ENCODE results near the gene SAAL1.
"Not testable (repeated sequence)": the region's sequence is repeated elsewhere in the genome, so short reads cannot be mapped to it uniquely, and the experiment has no call there.

Gene SAAL1

DNA sequence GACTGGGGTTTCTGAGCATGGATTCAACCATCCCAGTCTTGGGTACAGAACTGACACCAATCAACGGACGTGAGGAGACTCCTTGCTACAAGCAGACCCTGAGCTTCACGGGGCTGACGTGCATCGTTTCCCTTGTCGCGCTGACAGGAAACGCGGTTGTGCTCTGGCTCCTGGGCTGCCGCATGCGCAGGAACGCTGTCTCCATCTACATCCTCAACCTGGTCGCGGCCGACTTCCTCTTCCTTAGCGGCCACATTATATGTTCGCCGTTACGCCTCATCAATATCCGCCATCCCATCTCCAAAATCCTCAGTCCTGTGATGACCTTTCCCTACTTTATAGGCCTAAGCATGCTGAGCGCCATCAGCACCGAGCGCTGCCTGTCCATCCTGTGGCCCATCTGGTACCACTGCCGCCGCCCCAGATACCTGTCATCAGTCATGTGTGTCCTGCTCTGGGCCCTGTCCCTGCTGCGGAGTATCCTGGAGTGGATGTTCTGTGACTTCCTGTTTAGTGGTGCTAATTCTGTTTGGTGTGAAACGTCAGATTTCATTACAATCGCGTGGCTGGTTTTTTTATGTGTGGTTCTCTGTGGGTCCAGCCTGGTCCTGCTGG, 31.4 kb upstream of the SAAL1 start:
- H3K4me3 ChIP-seq (ENCODE audit: control insufficient read depth, low read depth, low read length), result no peak overlapping the region
- no peak for DNase-seq (ENCODE audit: low read depth)
- TF ChIP-seq, protein P1, sequence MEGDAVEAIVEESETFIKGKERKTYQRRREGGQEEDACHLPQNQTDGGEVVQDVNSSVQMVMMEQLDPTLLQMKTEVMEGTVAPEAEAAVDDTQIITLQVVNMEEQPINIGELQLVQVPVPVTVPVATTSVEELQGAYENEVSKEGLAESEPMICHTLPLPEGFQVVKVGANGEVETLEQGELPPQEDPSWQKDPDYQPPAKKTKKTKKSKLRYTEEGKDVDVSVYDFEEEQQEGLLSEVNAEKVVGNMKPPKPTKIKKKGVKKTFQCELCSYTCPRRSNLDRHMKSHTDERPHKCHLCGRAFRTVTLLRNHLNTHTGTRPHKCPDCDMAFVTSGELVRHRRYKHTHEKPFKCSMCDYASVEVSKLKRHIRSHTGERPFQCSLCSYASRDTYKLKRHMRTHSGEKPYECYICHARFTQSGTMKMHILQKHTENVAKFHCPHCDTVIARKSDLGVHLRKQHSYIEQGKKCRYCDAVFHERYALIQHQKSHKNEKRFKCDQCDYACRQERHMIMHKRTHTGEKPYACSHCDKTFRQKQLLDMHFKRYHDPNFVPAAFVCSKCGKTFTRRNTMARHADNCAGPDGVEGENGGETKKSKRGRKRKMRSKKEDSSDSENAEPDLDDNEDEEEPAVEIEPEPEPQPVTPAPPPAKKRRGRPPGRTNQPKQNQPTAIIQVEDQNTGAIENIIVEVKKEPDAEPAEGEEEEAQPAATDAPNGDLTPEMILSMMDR (IDR thresholded peaks at IDR 0.05; ENCODE audit: control insufficient read depth, insufficient read depth, low read depth, low read length, missing control alignments), result no peak

DNA sequence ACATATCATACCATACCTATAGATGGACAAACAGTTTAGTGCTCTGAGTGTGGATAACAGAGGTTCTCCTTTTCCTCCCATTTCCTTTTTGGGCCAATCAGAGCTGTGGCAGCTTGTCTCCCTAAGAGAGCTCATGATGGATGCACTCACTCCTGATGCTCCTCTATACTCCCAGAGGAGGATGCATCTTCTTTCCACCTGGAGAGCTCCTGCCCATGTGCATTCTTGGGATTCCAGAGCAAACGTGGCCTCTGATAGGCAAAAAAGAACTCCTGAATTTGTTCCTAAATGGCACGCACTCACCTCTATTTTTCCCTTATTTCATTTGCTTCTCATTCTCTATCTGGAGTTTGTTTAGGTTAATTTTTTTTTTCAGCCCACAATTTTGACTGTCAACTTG, 29.4 kb upstream of the SAAL1 start:
- TF ChIP-seq, protein P1 (IDR thresholded peaks at IDR 0.05; ENCODE audit: control insufficient read depth, insufficient read depth, low read depth, low read length, missing control alignments), result no peak
- DNase-seq (ENCODE audit: low read depth), result no peak
- H3K4me3 ChIP-seq (ENCODE audit: control insufficient read depth, low read depth, low read length), result no peak overlapping the region

DNA sequence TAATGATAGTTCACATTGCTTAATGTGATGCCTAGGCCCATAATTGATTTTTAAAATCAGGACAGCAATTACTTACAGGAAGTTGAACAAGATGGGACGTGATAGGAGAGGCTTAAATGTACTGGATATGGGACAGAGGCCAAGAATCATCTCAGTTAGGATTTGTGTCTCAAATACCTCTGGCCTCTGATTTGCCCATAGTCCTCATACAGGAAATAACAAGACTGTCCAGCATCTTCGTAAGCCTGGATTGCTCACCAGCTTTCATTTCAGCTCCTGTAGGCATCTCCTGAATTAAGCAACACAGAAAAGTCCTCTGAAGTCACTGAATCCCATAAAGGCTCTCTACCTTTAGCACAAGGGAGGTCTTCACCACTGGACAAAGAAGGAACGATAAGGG, 26.5 kb upstream of the SAAL1 start, which contains the start of gene MRGPRX3:
TSS of gene MRGPRX3 (plus strand) at position 231 of the 400 bp plus-strand sequence. CDS start 4,632 bp downstream, outside the sequence.
- no peak for DNase-seq (ENCODE audit: low read depth)
- no peak within 1 kb of the TSS for H3K4me3 ChIP-seq (ENCODE audit: control insufficient read depth, low read depth, low read length)
- TF ChIP-seq, protein P1 (IDR thresholded peaks at IDR 0.05; ENCODE audit: control insufficient read depth, insufficient read depth, low read depth, low read length, missing control alignments), result no peak

DNA sequence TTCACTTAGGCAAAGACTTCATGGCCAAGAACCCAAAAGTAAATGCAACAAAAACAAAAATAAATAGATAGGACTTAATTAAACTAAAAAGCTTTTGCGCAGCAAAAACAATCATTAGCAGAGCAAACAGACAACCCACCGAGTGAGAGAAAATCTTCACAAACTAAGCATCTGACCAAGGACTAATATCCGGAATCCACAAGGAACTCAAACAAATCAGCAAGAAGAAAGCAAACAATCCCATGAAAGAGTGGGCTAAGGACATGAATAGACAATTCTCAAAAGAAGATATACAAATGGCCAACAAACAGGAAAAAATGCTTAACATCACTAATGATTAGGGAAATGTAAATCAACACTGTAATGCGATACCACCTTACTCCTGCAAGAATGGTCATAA, 25.2 kb upstream of the SAAL1 start:
- not testable (repeated sequence) for H3K4me3 ChIP-seq (ENCODE audit: control insufficient read depth, low read depth, low read length); DNase-seq (ENCODE audit: low read depth)

DNA sequence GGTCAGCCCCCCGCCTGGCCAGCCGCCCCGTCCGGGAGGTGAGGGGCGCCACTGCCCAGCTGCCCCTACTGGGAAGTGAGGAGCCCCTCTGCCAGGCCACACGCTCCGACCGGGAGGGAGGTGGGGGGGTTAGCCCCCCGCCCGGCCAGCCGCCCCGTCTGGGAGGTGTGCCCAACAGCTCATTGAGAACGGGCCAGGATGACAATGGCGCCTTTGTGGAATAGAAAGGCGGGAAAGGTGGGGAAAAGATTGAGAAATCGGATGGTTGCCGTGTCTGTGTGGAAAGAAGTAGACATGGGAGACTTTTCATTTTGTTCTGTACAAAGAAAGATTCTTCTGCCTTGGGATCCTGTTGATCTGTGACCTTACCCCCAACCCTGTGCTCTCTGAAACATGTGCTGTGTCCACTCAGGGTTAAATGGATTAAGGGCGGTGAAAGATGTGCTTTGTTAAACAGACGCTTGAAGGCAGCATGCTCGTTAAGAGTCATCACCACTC, 15.5 kb upstream of the SAAL1 start:
- not testable (repeated sequence) for H3K4me3 ChIP-seq (ENCODE audit: control insufficient read depth, low read depth, low read length); DNase-seq (ENCODE audit: low read depth)

DNA sequence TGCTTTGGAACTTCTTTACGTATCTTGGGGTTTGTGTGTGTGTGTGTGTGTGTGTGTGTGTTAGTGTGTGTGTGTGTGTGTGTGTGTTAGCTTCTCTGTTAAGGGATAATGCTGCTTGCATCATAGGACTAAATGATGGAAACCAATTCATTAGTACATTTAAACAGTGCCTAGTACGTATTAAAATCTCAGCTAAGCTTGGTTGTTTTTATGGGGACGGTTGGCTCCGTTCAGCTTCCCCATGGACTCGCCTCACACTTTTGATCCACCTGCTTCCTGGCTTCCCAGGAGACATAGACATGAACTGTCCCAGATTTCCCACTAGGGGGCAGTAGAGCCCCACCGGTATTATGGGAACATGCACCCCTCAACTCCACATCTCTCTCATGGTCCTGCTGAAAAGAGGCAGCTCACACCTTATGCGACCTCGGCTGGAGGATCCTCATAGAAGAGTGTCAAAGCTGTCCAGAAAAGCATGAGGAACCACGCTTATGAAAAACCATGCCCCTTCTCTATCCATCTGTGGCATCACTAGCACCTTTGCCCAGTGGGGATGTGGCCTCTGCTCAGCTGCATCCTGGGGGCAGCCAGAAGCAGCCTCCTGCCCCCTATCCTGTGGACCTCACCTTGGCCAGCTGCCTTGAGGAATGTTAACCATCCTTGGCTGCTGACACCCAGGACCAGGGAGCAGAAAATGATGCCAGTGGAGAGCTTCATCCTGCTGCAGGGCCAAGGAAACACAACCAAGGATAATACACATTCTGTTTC, 9.7 kb upstream of the SAAL1 start:
- DNase-seq (ENCODE audit: low read depth), result peak; percentile 3
- no peak overlapping the region for H3K4me3 ChIP-seq (ENCODE audit: control insufficient read depth, low read depth, low read length)
- TF ChIP-seq, protein P1 (IDR thresholded peaks at IDR 0.05; ENCODE audit: control insufficient read depth, insufficient read depth, low read depth, low read length, missing control alignments), result peak; percentile 90

DNA sequence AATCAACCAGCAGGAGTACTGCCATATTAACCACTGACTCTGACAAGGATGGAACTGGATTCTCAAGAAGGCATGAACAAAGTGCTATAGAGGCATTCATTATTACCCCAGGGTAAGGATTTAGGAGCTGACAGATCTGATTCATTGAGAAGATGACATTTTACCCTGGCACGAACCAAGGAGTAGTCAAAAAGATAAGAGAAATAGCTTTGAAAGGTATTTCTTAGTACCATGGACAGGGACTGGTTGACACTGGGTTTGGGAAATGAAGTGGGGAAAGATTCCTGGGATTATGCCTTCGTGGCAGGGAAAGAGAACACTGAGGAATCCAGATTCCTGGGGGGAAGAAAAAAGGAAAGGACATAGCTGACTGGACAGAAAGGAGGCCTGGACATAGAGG, 5.1 kb upstream of the SAAL1 start:
- no peak for DNase-seq (ENCODE audit: low read depth)
- TF ChIP-seq, protein P1 (IDR thresholded peaks at IDR 0.05; ENCODE audit: control insufficient read depth, insufficient read depth, low read depth, low read length, missing control alignments), result no peak
- no peak overlapping the region for H3K4me3 ChIP-seq (ENCODE audit: control insufficient read depth, low read depth, low read length)

All from AG09309 (cell line).